ENCODE data around the gene BCL7A. TPM values are rescaled to one million over a fixed set of nuclear protein-coding genes. Genes with fewer than 3 reads are reported as not detected.

The BCL7A gene
- total RNA-seq, 2 donors from 2014 or later, result 6.4 to 12.2 TPM

- H3K27ac Mint-ChIP-seq, result no peak overlapping the region
Measured at GRCh38 chr12:122084857-122085405, 63.2 kb downstream of the BCL7A start.

GRCh38 chr12:122085591-122085990, 63.9 kb downstream of the BCL7A start:
- H3K36me3 Mint-ChIP-seq (ENCODE audit: insufficient read depth in 2 of 2), result peaks cover 0 to 7% of the 10 kb centered on the region in 2 donors
- H3K9me3 Mint-ChIP-seq, result no peaks in the 10 kb centered on the region
- peak overlapping the region; percentile 23 to 50 for H3K4me3 Mint-ChIP-seq
- peaks cover 39% of the 10 kb centered on the region for H3K4me1 Mint-ChIP-seq (ENCODE audit: low read depth)
- DNase-seq (no peak), ATAC-seq (replicated peaks in 1 of 2) (no peak)
- no peak overlapping the region for H3K27ac Mint-ChIP-seq
- no peaks in the 10 kb centered on the region for H3K27me3 Mint-ChIP-seq (ENCODE audit: low read depth)

More at GRCh38 chr12:122084857-122085405, 63.2 kb downstream of the BCL7A start:
- H3K4me1 Mint-ChIP-seq (ENCODE audit: low read depth), result peaks cover 46% of the 10 kb centered on the region
- H3K9me3 Mint-ChIP-seq, result no peaks in the 10 kb centered on the region
- ATAC-seq (replicated peaks in 1 of 2), result no peak
- no peak overlapping the region for H3K4me3 Mint-ChIP-seq
- no peaks in the 10 kb centered on the region for H3K27me3 Mint-ChIP-seq (ENCODE audit: low read depth)
- peaks cover 0 to 7% of the 10 kb centered on the region in 2 donors for H3K36me3 Mint-ChIP-seq (ENCODE audit: insufficient read depth in 2 of 2)
- no peak for DNase-seq

DNA sequence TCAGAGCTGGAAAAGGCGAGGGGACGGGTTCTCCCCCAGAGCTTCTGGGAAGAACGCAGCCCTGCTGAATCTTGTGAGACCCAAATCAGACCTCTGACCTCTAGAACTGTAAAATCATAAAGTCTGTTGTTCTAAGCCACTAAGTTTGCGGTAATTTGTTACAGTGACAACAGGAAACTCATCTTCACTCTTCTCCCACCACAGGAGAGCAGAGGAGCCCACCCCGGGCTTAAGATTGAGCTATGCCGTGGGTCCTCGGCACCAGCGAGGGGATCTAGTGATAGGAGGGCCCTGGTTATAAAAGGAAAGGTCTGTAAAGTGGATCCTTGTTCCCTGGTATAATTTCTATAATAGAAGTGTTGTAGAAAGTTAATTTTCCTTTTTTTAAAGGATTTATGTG, 64.4 kb downstream of the BCL7A start:
- Mint-ChIP-seq H3K4me3 (peak overlapping the region; percentile 23 to 50), H3K9me3 (no peaks in the 10 kb centered on the region), H3K36me3 (ENCODE audit: insufficient read depth in 2 of 2) (peaks cover 0 to 7% of the 10 kb centered on the region in 2 donors), H3K27me3 (ENCODE audit: low read depth) (no peaks in the 10 kb centered on the region), H3K4me1 (ENCODE audit: low read depth) (peaks cover 34% of the 10 kb centered on the region), H3K27ac (no peak overlapping the region)
- DNase-seq, result no peak
- no peak for ATAC-seq (replicated peaks in 1 of 2)

GRCh38 chr12:122086641-122087285, 65.1 kb downstream of the BCL7A start:
- Mint-ChIP-seq H3K4me1 (ENCODE audit: low read depth) (peaks cover 28% of the 10 kb centered on the region), H3K9me3 (no peaks in the 10 kb centered on the region), H3K27me3 (ENCODE audit: low read depth) (no peaks in the 10 kb centered on the region), H3K27ac (no peak overlapping the region), H3K36me3 (ENCODE audit: insufficient read depth in 2 of 2) (peaks cover 0 to 6% of the 10 kb centered on the region in 2 donors), H3K4me3 (peak overlapping the region in 1 of 2 donors; percentile 15)
- ATAC-seq (replicated peaks in 1 of 2), result no peak
- DNase-seq, result no peak

DNA sequence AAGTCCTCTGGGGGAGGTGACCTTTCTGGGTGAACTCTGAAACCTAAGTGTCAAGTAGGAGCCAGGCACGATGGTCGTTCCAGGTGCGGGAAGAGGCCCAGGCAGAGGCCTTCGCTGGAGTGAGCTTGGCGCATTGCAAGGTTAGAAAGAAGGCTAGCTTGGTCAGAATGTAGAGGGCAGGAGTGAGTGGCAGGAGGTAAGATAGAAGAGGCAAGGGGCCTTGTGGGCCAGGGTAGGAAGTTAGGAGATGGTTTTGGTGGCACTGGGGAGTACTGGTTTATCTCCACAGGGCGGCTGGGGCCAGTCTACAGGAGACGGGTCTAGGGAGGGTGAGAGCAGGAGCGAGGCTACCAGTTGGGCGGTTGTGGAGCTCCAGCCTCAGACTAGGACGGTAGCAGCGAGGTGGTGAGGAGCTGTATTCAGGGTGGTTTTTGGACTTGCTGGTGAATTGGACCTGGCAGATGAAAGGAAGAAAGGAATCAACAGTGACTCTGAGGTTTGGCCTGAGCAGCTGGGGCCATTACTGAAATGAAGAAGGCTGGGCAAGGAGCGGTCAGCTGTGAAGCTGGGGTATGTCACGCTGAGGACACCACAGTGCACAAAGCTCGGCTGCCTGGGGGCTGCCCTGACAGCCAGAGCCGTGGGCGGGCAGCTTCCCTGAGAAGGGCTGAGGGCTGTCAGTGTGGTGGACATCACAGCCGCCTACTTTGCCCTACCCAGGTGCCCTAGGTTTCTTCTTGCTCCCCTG, 65.9 kb downstream of the BCL7A start:
- H3K27me3 Mint-ChIP-seq (ENCODE audit: low read depth), result no peaks in the 10 kb centered on the region
- H3K27ac Mint-ChIP-seq, result no peak overlapping the region
- H3K4me1 Mint-ChIP-seq (ENCODE audit: low read depth), result peaks cover 19% of the 10 kb centered on the region
- ATAC-seq (replicated peaks in 1 of 2) (no peak), DNase-seq (no peak)
- H3K4me3 Mint-ChIP-seq, result no peak overlapping the region
- peaks cover 0 to 3% of the 10 kb centered on the region in 2 donors for H3K36me3 Mint-ChIP-seq (ENCODE audit: insufficient read depth in 2 of 2)
- H3K9me3 Mint-ChIP-seq, result no peaks in the 10 kb centered on the region

- Mint-ChIP-seq H3K36me3 (ENCODE audit: insufficient read depth in 2 of 2) (peaks cover 0 to 3% of the 10 kb centered on the region in 2 donors), H3K4me3 (no peak overlapping the region), H3K27ac (no peak overlapping the region)
Measured at GRCh38 chr12:122088179-122088810, 66.6 kb downstream of the BCL7A start.

GRCh38 chr12:122089077-122089476, 67.4 kb downstream of the BCL7A start:
- ATAC-seq (replicated peaks in 1 of 2) (no peak), DNase-seq (no peak)
- peaks cover 5% of the 10 kb centered on the region for H3K4me1 Mint-ChIP-seq (ENCODE audit: low read depth)
- no peak overlapping the region for H3K27ac Mint-ChIP-seq
- no peaks in the 10 kb centered on the region for H3K27me3 Mint-ChIP-seq (ENCODE audit: low read depth)
- H3K36me3 Mint-ChIP-seq (ENCODE audit: insufficient read depth in 2 of 2), result no peaks in the 10 kb centered on the region
- no peaks in the 10 kb centered on the region for H3K9me3 Mint-ChIP-seq
- H3K4me3 Mint-ChIP-seq, result no peak overlapping the region

More at GRCh38 chr12:122088179-122088810, 66.6 kb downstream of the BCL7A start:
- no peaks in the 10 kb centered on the region for H3K9me3 Mint-ChIP-seq
- H3K4me1 Mint-ChIP-seq (ENCODE audit: low read depth), result peaks cover 12% of the 10 kb centered on the region
- ATAC-seq (replicated peaks in 1 of 2), result no peak
- no peak for DNase-seq
- no peaks in the 10 kb centered on the region for H3K27me3 Mint-ChIP-seq (ENCODE audit: low read depth)

DNA sequence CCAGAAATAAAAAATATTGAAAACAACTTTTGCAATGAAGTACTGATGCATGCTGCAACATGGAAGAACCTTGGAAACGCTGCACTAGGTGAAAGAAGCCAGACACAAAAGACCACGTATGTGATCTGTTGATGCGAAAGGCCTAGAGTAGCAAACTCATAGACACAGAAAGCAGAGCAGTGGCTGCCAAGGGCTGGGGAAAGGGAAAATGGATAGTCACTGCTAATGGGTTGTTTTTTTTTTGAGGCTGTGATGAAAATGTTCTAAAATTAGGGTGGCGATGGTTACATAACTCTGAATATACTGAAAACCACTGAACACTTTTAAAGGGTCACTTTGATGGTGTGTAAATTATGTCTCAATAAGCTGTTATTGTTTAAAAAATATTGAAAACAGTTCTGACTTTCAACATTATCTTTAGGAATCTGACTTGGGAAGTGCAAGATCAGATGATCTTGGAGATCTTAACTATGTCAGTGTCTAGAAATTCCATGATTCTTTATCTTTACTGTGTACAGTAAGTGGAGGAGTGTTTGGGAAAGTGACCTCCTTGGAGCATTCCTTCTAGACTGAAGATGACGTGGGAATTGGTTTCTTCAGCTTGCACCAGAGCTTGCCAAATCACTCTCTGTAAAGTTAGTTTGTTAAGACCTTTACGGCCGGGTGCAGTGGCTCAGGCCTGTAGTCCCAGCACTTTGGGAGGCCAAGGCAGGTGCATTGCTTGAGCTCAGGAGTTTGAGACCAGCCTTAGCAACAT, 69.3 kb downstream of the BCL7A start:
- Mint-ChIP-seq H3K27ac (peak overlapping the region; percentile 48), H3K9me3 (no peaks in the 10 kb centered on the region), H3K4me1 (ENCODE audit: low read depth) (peaks cover under 1% of the 10 kb centered on the region), H3K4me3 (no peak overlapping the region), H3K27me3 (ENCODE audit: low read depth) (no peaks in the 10 kb centered on the region), H3K36me3 (ENCODE audit: insufficient read depth in 2 of 2) (no peaks in the 10 kb centered on the region)
- no peak for ATAC-seq (replicated peaks in 1 of 2)
- no peak for DNase-seq

GRCh38 chr12:122093098-122093883, 71.6 kb downstream of the BCL7A start:
- Mint-ChIP-seq H3K27me3 (ENCODE audit: low read depth) (no peaks in the 10 kb centered on the region), H3K4me1 (ENCODE audit: low read depth) (peaks cover 23% of the 10 kb centered on the region), H3K36me3 (ENCODE audit: insufficient read depth in 2 of 2) (no peaks in the 10 kb centered on the region), H3K27ac (no peak overlapping the region), H3K9me3 (no peaks in the 10 kb centered on the region), H3K4me3 (no peak overlapping the region)
- no peak for ATAC-seq (replicated peaks in 1 of 2)
- DNase-seq, result no peak

GRCh38 chr12:122094137-122094734, 72.6 kb downstream of the BCL7A start:
- Mint-ChIP-seq H3K27ac (no peak overlapping the region), H3K4me3 (no peak overlapping the region), H3K36me3 (ENCODE audit: insufficient read depth in 2 of 2) (no peaks in the 10 kb centered on the region), H3K4me1 (ENCODE audit: low read depth) (peaks cover 32% of the 10 kb centered on the region), H3K9me3 (no peaks in the 10 kb centered on the region), H3K27me3 (ENCODE audit: low read depth) (no peaks in the 10 kb centered on the region)
- no peak for DNase-seq
- no peak for ATAC-seq (replicated peaks in 1 of 2)

GRCh38 chr12:122094735-122095631, 73.3 kb downstream of the BCL7A start:
- ATAC-seq (replicated peaks in 1 of 2), result peak in 1 of 2 donors; percentile 10
- H3K4me3 Mint-ChIP-seq, result no peak overlapping the region
- no peak for DNase-seq
- H3K27ac Mint-ChIP-seq, result no peak overlapping the region
- no peaks in the 10 kb centered on the region for H3K27me3 Mint-ChIP-seq (ENCODE audit: low read depth)
- H3K36me3 Mint-ChIP-seq (ENCODE audit: insufficient read depth in 2 of 2), result no peaks in the 10 kb centered on the region
- peaks cover 40% of the 10 kb centered on the region for H3K4me1 Mint-ChIP-seq (ENCODE audit: low read depth)
- no peaks in the 10 kb centered on the region for H3K9me3 Mint-ChIP-seq
